Spleen (tissue), 11 donors: ENCODE results near the gene ITPR1. TPM values are rescaled to one million over a fixed set of nuclear protein-coding genes. Genes with fewer than 3 reads are reported as not detected.

ENCODE experiments used
- DNase-seq: peaks from one replicate; pipeline ENCODE4 v3.0.0-alpha.2; 2020
- H3K27ac ChIP-seq, 8 donors: fragments of 200-600 bp; sonication (generic) in 7 of 8; 1 replicate in 4 of 8; 2 replicates in 4 of 8; pipeline versions ENCODE4 v1.5.0 to v1.8.0; 2016 to 2021; ENCODE audit warnings: inconsistent platforms in 4 of 8, mild to moderate bottlenecking in 4 of 8, moderate library complexity in 1 of 8
- H3K27me3 ChIP-seq, 7 donors: fragments of 200-600 bp; sonication (generic) in 6 of 7; replicated peaks in 1 of 7; 1 replicate in 4 of 7; 2 replicates in 3 of 7; pipeline versions ENCODE4 v1.5.0 to v1.8.0; 2016 to 2021; ENCODE audit warnings: inconsistent platforms in 3 of 7, mild to moderate bottlenecking in 1 of 7
- H3K36me3 ChIP-seq, 6 donors: fragments of 200-600 bp; sonication (generic) in 5 of 6; 1 replicate in 4 of 6; 2 replicates in 2 of 6; pipeline versions ENCODE4 v1.5.0 to v1.8.0; 2016 to 2021; ENCODE audit warnings: inconsistent platforms in 2 of 6
- H3K4me1 ChIP-seq, 6 donors: fragments of 200-600 bp; sonication (generic) in 5 of 6; 1 replicate in 3 of 6; 2 replicates in 3 of 6; pipeline versions ENCODE4 v1.5.0 to v1.8.0; 2016 to 2021; ENCODE audit warnings: inconsistent platforms in 3 of 6
- H3K4me3 ChIP-seq, 8 donors: fragments of 200-600 bp; sonication (generic) in 7 of 8; 1 replicate in 4 of 8; 2 replicates in 4 of 8; pipeline versions ENCODE4 v1.5.0 to v1.8.0; 2016 to 2021; ENCODE audit warnings: inconsistent platforms in 4 of 8, mild to moderate bottlenecking in 4 of 8, moderate library complexity in 2 of 8
- H3K9me3 ChIP-seq, 8 donors: fragments of 200-600 bp; sonication (generic) in 7 of 8; 1 replicate in 4 of 8; 2 replicates in 4 of 8; pipeline versions ENCODE4 v1.5.0 to v1.8.0; 2016 to 2021; ENCODE audit warnings: inconsistent platforms in 4 of 8
- CTCF ChIP-seq, 11 experiments: fragments of 200-600 bp in 7 of 11; fragments of 450-650 bp in 4 of 11; sonication (generic) in 4 of 11; IDR thresholded peaks in 8 of 11; conservative IDR thresholded peaks in 3 of 11; 1 replicate in 7 of 11; 2 replicates in 4 of 11; pipeline versions ENCODE4 v1.4.0 to v1.8.0; 2016 to 2021; ENCODE audit warnings: antibody characterized with exemption in 11 of 11, inconsistent platforms in 4 of 11, mild to moderate bottlenecking in 1 of 11
- POLR2A ChIP-seq, 3 donors: fragments of 450-650 bp; IDR thresholded peaks; one replicate each; pipeline ENCODE4 v1.5.1; 2017; ENCODE audit warnings: antibody characterized with exemption in 3 of 3, mild to moderate bottlenecking in 1 of 3
- POLR2AphosphoS5 ChIP-seq, 3 donors: sonication (generic); formaldehyde crosslinking; IDR thresholded peaks; one replicate each; pipeline ENCODE4 v1.5.1; 2017; ENCODE audit warnings: antibody characterized with exemption in 3 of 3
- WGBS, 5 donors: extraction: QIAGEN DNeasy Blood & Tissue Kit in 3 of 5; methylation state at CpG; one replicate each; pipeline versions ENCODE4 v1.1.5 to v1.1.7; 2013 to 2018; 5-methylcytosine and 5-hydroxymethylcytosine counted together
- intact Hi-C: fragments of 100-400 bp; cut with DNase I; formaldehyde crosslinking; loops from one replicate; pipeline ENCODE4 v1.15.0; 2023; ENCODE audit warnings: low total_unique reads
- polyA plus RNA-seq, 3 donors: library from polyadenylated mRNA; stranded (reverse); fragments of 200-250 nt; gene quantifications; one replicate each; pipeline ENCODE4 v1.2.1, GENCODE V29; 2013
- total RNA-seq, 7 donors: library from RNA; depleted of rRNA in 3 of 7; stranded (reverse); fragments of >200 nt in 3 of 7; fragmentation: NEBNext Ultra II Directional in 4 of 7; extraction: Animal tissue kit (Norgen Biotek cat#: 25700) in 4 of 7; gene quantifications; one replicate each; pipeline versions ENCODE4 v1.1.0 to v1.2.1, GENCODE V29; 2016 to 2021
- donor health status: healthy with polysubstance abuse.
- donor health status: DM: no; HTN: no; CAD: no; lungs with moderate emphysema.
- donor health status: DM: no; HTN: no; CAD: no.
- donor health status: Bipolar disorder and iron deficiency.
- donor health status: healthy.
- donor health status: DM: no; HTN: no; CAD: no.
- donor health status: DM: yes; HTN: yes; CAD: no.

Gene ITPR1
- total and polyA plus RNA-seq, 10 donors = 17.5 to 194 (median 129) TPM

GRCh38 chr3:4719046-4719501 lies 225.9 kb downstream of the ITPR1 start:
- Histone ChIP-seq H3K9me3 (no peaks in the 10 kb centered on the region), H3K27me3 (no peaks in the 10 kb centered on the region), H3K36me3 (peaks cover 0 to 94% (median 11%) of the 10 kb centered on the region in 6 donors), H3K4me3 (no peak overlapping the region), H3K4me1 (peaks cover 0 to 59% (median 26%) of the 10 kb centered on the region in 6 donors), H3K27ac (peak overlapping the region in 4 of 8 donors; percentile 1 to 21 (median 15))
- no peak for TF ChIP-seq POLR2AphosphoS5 (IDR thresholded peaks at IDR 0.05)
- no peak for TF ChIP-seq CTCF (IDR thresholded peaks at IDR 0.05 in 8 of 11, conservative IDR thresholded peaks at IDR 0.05 in 3 of 11)
- no peak for TF ChIP-seq POLR2A (IDR thresholded peaks at IDR 0.05)
- intact Hi-C loops = loop anchor here (10.0 kb wide), 3 partner anchors 96 to 306 kb away; no protein-coding TSS in a partner anchor
- DNase-seq = no peak
- WGBS, 5 donors = 73 to 89% (median 87%) methylated on average over 8 of the region's 8 CpGs

- TF ChIP-seq CTCF (IDR thresholded peaks at IDR 0.05 in 8 of 11, conservative IDR thresholded peaks at IDR 0.05 in 3 of 11) (peak in 8 of 11 experiments; percentile 19 to 46 (median 34)), POLR2AphosphoS5 (IDR thresholded peaks at IDR 0.05) (peak in 1 of 3 donors; percentile 65), POLR2A (IDR thresholded peaks at IDR 0.05) (no peak)
- Histone ChIP-seq H3K4me1 (peaks cover 0 to 65% (median 26%) of the 10 kb centered on the region in 6 donors), H3K9me3 (no peaks in the 10 kb centered on the region), H3K36me3 (peaks cover 0 to 94% (median 11%) of the 10 kb centered on the region in 6 donors), H3K27ac (peak overlapping the region in 5 of 8 donors; percentile 12 to 54 (median 27)), H3K4me3 (no peak overlapping the region), H3K27me3 (no peaks in the 10 kb centered on the region)
- DNase-seq = no peak
- WGBS, 5 donors = 55 to 63% (median 58%) methylated on average over 12 of the region's 12 CpGs
- intact Hi-C loops = no loop called here
Observed at GRCh38 chr3:4720316-4721075, 227.3 kb downstream of the ITPR1 start.

GRCh38 chr3:4721511-4721911 lies 228.4 kb downstream of the ITPR1 start:
- intact Hi-C loops = no loop called here
- Histone ChIP-seq H3K27ac (peak overlapping the region in 4 of 8 donors; percentile 9 to 46 (median 25)), H3K4me3 (no peak overlapping the region), H3K36me3 (peaks cover 0 to 94% (median 11%) of the 10 kb centered on the region in 6 donors), H3K27me3 (no peaks in the 10 kb centered on the region), H3K4me1 (peaks cover 0 to 65% (median 26%) of the 10 kb centered on the region in 6 donors), H3K9me3 (no peaks in the 10 kb centered on the region)
- DNase-seq = no peak
- no peak for TF ChIP-seq POLR2A (IDR thresholded peaks at IDR 0.05)
- TF ChIP-seq POLR2AphosphoS5 (IDR thresholded peaks at IDR 0.05) = no peak
- no peak for TF ChIP-seq CTCF (IDR thresholded peaks at IDR 0.05 in 8 of 11, conservative IDR thresholded peaks at IDR 0.05 in 3 of 11)
- 77 to 92% (median 89%) methylated on average over 9 of the region's 9 CpGs for WGBS, 5 donors

- no peak for DNase-seq
- intact Hi-C loops = no loop called here
- no peaks in the 10 kb centered on the region for H3K27me3 ChIP-seq
- no peak overlapping the region for H3K4me3 ChIP-seq
- H3K27ac ChIP-seq = peak overlapping the region in 4 of 8 donors; percentile 4 to 46 (median 18)
- TF ChIP-seq POLR2A (IDR thresholded peaks at IDR 0.05) (no peak), POLR2AphosphoS5 (IDR thresholded peaks at IDR 0.05) (no peak), CTCF (IDR thresholded peaks at IDR 0.05 in 8 of 11, conservative IDR thresholded peaks at IDR 0.05 in 3 of 11) (peak in 9 of 11 experiments; percentile 23 to 57 (median 39))
- 41 to 53% (median 50%) methylated on average over 6 of the region's 6 CpGs for WGBS, 5 donors
- H3K36me3 ChIP-seq = peaks cover 0 to 94% (median 9%) of the 10 kb centered on the region in 6 donors
- no peaks in the 10 kb centered on the region for H3K9me3 ChIP-seq
- peaks cover 0 to 61% (median 26%) of the 10 kb centered on the region in 6 donors for H3K4me1 ChIP-seq
Observed at GRCh38 chr3:4722103-4722502, 229.0 kb downstream of the ITPR1 start.
